COLO829 (cell line): ENCODE data around the gene C13orf46.

Experiments
- DNase-seq: peaks from one replicate; pipeline ENCODE4 v3.0.0; 2012; ENCODE audit warnings: low spot score

Gene C13orf46

DNA sequence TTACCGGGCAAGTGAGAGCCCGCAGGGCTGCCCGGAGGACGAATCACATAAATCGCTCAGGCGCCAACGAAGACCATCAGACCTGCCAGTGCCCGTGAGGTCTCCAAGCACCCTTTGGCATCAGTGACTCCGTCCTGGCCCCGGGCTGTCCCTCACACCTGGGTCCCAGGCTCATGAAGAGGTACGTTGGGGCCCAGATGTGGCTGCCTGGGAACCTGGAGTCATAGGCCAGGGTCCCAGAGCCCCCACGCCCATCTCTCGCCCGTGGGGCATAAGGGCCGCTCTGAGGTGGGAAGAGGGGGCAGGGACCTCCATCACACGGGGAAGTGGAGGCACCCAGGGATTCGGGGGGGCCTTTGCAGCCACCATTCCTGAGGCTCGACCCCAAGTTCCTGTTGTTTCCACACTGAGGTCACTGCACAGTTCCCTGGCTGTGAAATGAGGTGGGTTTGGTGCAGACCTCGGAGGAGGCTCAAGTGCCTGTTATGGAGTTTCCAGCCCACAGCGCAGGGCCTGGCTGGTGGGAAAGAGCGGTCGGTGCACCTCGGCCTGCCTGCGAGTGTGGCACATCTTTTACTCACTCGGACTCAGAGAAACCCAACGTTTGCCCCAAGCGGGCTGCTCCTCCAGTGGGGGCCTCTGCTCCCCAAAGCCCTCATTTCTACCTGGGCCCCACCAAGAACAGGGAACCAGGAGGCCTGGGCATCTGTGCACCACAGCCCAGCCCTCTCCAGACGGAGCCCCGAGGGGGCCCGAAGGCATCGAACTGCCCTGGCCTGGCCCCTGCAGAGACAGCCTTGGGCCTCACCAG, 35.9 kb upstream of the C13orf46 start:
- DNase-seq = no peak

DNA sequence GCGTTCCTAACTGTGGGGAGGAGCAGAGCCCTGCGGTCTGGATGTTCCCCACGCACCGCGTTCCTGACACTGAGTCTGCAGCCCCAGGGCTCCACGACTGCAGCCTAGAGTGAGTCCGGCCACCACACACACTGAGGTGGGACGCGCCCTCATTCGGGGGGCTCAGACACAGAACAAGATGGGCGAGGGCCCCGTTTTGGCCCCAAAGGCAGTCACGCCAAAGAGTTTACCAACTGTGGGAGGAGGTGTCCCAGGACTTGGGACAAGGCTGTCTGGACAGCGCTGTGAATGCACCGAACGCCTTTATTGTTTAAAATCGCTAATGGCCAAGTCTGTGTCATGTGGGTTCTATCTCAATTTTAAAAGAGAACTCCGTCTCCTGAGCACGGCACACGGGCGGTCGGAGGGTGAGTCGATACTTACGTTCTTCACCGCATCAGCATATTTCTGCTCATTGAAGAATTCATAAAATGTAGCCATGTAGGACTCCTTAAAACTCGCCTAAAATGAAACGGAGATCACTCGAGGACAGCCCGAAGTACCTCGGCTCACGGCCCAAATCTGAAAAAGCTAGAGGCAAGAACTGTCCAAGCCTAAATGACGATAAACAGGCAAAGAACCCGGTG, 35.2 kb upstream of the C13orf46 start:
- no peak for DNase-seq

DNA sequence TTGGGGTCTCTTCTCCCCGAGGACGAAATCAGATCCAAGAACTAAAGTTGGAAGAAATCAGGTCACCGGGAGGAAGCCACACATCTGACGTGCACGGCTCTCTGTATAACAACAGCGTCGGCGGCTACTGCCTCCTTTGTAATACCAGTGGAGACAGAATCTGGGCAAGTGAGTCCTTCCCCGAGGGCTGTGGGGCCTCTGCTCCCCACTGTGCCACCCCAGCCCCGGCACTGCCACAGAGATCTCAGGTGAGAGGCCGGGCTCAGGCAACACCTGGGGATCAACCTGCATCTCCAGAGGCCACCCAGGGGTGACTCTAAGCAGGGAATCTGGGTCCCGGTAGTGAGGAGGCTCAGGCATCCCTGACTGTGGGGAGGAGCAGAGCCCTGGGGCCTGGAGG, 33.7 kb upstream of the C13orf46 start:
- DNase-seq = no peak

DNA sequence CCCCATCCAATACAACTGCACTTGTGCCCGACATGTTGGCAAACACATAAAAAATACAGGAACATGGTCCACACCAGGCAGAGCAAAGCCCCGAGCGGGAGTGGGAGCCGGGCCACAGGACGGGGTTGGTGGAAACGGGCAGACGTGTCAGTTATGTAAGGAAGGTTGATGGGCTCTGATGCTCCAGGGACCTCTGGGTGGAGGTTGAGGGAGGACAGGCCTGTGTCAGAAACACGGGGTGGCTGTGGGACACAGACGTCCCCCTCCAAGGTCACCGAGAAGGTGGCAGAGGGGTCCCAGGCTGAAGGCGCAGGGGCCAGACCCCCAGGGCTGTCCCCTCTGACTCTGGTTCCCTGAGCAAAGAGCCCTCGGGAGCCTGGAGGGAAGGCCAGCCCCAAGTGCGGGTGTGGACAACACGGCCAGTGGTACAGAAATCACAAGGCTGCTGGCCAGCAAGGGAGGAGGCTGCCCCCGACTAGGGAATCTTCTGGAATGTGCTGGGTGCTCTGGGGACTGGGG, 31.4 kb upstream of the C13orf46 start:
- no peak for DNase-seq

DNA sequence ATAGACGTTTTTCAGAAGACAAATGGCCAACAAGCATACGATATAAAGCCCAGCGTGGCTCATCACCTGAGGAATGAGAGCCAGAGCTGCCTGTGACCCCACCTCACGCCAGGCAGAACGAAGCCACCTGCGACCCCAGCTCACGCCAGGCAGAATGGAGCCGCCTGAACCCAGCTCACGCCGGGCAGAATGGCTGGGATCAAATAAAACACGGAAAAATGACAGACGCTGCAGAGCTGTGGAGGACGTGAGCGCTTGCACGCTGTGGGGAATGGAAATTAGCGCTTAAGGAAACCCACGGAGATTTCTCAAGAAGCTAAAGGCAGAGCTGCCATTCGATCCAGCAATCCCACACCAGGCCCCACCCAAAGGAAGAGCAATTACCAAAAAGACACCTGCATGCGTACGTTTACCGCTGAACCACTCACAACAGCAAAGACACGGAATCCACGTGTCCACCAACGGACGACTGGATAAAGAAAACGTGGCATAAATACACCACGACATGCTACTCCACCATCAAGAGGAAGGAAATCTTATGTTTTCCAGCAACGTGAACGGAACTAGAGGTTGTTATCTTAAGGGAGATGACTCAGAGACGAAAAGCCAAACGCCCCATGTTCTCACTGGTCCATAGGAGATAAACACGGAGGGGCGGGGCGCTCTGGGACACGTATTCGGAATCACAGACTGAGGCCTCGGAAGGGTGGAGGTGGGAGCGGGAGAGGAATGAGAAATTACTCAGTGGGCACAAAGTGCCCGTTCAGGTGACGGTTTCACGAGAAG, 30.7 kb upstream of the C13orf46 start:
- no peak for DNase-seq

DNA sequence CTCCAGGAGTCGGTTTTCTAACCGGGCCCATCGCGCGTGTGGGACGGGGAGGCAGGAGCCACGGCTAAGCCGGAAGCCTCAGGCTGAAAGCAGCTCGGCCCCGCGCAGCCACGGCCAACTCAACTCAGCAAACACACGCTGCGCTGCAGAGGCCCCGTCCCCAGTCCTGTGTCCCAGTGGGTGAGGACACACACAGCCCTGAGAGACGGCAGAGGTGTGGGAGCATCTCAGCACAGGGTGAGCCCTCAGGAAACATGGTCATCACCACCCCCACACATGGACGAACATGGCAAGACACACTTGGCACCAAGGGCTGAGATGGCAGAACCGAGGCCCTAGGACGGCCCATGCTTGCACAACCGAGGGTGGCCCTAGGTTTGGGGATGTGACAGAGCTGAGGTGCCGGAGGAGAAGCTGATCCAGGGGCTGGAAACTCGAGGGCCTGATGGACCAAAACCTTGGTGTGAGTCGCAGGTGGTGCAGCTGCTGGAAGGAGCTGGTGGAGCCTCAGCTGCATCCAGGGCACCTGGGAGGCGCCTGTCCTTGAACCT, 29.0 kb upstream of the C13orf46 start:
- no peak for DNase-seq

DNA sequence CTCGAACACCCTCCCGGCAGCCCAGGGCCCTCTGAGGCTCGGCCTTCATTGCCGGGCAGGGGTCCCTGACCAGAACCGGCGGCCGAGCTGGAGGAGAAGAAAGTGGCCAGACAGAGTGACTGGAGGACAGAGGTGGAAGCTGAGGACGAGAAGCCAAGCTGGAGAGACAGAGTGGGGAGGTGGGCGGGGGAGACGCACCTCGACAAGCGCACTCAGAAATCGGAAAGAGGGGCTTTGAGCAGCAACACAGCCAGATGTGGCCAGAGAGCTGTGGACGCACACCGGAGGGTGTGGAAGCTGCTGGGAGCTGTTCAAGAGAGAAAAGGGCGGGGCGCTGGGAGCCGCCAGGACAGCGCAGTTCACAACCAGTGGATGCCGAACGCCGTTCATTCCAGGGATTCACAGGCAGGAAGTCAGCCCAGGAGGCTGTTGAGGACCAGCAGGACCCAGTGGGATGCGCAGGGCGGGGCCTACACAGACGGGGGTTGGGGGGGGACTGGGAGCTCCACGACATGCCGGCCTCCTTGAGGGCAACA, 28.2 kb upstream of the C13orf46 start:
- no peak for DNase-seq

DNA sequence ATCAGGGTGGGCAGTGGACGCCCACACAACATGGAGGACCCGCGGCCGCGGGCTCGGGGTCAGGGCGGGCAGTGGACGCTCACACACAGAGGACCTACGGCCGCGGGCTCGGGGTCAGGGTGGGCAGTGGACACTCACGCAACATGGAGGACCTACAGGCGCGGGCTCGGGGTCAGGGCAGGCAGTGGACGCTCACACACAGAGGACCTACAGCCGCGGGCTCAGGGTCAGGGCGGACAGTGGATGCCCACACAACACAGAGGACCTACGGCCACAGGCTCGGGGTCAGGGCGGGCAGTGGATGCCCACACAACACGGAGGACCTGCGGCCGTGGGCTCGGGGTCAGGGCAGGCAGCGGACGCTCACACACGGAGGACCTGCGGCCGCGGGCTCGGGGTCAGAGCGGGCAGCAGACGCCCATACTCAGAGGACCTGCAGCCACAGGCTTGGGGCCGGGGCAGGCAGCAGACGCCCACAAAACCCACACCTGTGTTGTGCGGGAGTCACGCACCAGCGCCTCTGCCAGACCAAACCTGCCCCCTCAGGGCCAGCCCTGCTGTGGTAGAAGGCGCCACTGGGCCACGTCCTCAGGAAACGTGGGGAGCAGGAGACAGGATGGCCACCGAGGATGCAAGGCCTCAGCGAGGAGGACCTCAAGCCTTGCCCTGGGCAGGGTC, 27.6 kb upstream of the C13orf46 start:
- DNase-seq = no peak

DNA sequence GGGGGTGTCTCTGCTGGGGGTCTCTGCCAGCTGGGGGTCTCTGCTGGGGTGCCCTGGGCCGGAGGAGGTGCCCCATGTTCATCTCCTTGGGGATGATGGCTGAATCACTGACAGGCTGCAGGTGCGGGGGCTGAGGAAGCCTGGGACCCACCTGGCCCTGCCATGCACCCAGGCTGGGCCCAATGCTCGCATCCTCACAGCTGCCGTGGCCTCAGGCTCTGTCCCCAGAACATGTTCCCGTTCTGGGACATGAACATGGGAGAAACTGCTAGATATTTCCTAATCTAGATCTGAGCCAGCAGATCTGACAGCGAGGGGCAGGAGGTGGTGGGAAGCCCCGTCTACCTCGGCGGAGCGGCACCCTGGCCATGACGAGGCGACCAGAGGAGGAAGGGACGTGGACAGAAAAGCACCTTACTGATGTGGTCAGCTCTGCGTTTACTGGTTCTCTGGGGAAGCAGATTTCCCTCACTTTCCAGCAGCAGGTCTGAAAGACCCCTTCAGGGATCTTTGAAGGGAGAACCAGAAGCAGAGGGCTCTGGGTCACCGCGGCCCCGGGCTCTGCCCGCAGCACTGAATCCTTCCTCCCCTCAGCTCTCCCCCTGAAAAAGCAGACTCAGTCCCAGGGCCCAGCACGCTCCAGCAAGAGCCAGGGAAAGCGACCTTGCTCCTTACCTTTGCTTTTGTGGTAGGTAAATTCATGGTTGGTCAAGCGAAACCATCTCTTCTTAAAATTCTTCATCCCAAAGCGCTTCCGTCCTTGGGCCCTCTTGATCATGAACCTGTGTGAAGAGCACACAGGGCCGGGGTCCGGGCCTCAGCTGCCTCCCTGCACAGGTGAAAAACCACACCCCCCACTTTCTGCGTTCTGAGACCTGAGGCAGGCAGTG, 26.5 kb upstream of the C13orf46 start:
- DNase-seq = no peak

DNA sequence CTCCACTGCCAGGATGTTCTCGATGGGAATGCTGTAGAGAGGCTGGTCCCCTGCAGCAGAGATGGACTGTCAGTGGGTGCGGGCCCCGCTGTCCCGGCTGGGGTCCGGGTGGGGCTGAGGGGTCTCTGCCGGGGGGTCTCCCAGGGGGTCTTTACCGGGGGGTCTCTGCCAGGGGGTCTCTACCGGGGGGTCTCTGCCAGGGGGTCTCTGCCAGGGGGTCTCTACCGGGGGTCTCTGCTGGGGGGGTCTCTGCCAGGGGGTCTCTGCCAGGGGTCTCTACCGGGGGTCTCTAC, 25.7 kb upstream of the C13orf46 start:
- DNase-seq = no peak

DNA sequence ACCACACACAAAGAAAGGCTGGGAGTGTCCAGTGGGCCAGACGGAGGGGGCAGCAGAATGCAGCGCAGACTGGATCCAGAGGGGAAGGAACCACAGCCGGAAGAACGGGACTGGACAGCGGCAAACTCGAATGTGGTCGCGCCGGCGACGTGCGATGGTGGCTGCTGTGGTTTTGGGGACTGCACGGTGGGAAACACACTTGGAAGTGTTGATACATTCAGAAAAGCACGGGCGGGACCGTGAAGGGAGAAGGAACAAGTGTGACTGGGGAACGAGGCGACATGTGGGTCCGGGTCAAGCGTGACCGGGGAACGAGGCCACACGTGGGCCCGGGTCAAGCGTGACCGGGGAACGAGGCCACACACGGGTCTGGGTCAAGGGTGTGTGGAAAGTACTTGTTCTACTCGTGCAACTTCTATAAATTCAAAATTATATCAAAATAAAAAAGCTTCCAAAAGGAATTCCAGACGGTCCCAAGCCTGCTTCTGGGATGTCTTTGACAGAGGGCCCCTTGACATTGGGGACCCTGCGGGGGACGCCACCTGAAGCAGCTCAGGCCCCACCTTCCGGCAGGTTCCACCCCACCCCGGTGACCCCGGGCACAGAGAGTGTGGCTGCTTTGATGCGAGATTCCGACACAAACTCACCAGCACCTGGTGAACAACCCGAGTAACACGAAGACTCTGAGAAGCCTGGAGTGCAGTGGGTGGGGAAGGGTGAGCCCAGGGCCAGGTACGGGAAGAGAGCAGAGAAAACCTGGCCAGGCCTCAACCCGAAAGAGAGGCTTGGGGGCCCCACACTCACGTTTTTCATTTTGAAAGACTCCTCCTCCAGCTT, 25.1 kb upstream of the C13orf46 start:
- no peak for DNase-seq

DNA sequence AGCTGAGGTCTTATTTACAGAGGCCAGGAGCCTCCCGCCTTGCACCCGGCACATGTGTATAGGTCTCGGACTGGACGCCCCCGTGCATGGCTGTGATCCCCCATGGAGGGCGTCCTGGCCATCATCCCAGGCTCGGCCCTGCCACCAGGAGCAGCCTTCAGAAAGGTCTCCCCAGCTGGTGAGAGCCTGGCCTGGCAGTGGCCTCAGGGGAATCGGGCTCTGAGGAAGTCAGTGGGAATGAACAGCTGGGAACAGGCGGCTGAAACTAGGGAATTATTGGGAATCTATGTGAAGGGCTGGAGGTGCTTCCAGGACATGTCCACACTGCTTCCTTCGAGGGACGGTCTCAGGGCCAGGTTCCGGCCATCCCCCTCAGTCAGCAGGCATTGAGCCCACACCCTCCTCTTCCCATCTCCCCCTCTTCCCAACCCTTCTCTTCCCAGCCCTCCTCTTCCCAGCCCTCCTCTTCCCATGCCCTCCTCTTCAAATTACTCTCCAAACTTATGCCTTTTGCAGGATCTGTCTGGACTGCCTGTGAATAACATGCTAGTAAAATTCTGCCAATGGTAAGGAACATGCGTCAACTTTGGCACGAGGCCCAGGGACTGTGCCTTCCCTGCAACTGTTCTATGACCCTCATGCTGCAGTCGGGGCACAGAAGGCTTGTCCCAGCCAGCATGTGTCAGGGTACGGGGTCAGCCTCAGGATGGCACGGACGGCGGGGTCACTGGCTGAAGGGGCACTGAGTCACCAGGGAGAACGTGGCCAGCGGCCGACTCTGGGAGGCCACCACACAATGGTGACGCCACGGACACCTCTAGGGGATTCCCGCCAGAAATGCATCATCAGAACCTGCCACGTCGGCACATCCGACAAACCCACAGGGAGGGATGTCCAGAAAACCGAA, 24.2 kb upstream of the C13orf46 start:
- no peak for DNase-seq

DNA sequence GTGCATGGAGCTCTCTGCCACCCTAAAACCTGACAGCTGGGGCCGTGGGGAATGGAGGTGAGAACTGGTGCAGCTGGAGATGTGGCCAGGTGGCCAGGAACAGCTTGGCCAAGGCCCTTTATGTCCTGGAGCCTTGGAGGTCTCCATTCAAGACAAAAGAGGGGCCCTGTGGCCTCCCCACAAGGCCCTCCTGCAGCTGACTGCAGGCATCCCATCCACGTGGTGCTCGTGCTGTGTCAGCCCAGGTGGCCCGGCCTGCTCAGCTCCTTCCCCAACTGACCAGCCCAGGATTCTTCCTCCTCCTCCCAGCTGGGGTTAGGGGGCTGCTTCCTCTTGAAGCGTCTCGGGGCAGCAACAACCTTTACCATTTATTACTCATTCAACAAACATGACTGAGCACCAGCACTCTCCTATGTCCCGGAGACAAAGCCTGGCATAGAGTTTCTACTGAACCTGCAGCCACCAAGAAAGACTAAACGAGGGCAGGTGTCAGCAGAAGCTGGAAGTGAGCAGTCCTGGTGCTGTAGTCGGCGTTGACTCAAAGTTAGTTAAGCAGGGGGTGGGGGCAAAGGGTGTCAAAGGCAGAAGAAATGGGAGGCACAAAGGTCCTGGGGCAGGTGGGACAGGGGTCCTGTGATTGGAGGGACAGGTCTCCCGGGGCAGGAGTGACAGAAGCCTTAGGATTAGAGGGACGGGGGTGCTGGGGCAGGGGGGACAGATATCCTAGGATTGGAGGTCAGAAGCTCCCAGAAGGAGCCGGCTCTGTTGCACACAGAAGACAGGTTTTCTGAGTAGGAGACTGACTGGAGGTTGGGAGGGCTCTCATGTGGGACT, 23.3 kb upstream of the C13orf46 start:
- DNase-seq = no peak

DNA sequence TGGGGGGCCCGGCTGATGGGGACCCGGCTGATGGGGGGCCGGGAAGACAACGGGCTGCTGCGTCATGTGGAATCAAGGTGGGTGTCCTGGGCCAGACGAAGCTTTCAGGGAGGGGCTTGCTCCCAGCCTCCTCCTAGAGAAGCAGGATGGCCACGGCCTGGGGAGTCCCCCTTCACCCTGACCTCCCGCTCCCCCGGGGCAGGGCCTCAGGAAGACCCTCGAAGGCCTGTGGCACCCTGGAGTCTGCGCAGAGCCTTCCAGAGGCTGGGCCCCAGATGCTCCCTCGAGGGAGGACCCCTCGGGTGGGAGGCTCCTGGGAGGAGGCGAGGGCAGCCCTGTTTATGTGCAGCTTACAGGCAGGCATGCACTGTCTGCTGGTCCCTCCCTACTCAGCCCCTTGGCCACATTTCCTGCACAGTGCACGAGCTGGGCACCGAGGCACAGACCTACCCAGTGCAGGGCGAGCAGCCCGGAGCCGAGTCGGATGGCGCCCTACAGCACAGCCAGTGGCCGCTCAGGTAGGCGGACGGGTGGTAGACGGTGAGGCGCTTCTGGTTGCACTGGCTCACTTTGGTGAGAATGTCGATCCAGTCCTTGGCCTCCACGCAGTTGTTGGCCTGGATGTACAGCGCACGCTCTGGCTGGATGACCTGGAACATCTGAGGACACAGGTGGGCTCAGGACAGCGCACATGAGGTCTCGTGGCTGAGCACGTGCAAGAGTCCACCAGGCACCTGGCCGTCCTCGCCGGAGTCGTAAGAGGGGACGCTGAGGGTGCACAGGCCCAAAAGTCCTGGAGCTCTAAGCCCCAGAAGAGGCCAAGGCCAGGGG, 22.4 kb upstream of the C13orf46 start:
- no peak for DNase-seq

DNA sequence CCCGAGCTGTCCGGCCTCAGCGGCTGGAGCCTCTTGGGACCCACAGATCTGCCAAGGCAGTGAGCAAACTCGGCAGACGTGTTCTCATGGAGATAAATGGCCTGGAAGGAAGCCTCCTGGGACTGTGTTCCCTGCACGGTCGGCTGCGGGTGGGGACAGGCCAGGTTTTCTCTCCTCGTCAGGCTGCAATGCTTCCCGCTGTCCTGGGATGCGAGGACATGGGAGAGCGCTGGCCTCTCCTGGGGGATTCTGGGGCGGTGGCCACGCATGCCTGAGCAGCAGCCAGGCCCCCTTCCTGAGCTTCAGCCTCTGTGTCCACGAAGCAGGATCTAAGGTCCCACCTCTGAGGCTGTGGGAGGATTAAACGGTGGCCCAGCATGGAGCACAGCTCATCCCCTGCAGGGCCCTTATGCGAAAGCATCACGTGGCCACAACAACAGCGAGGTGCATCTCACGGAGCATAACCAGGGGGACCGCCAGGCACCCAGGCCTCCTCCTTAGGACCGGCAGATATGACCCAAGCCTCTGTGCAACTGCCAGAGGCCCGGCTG, 21.2 kb upstream of the C13orf46 start:
- no peak for DNase-seq

DNA sequence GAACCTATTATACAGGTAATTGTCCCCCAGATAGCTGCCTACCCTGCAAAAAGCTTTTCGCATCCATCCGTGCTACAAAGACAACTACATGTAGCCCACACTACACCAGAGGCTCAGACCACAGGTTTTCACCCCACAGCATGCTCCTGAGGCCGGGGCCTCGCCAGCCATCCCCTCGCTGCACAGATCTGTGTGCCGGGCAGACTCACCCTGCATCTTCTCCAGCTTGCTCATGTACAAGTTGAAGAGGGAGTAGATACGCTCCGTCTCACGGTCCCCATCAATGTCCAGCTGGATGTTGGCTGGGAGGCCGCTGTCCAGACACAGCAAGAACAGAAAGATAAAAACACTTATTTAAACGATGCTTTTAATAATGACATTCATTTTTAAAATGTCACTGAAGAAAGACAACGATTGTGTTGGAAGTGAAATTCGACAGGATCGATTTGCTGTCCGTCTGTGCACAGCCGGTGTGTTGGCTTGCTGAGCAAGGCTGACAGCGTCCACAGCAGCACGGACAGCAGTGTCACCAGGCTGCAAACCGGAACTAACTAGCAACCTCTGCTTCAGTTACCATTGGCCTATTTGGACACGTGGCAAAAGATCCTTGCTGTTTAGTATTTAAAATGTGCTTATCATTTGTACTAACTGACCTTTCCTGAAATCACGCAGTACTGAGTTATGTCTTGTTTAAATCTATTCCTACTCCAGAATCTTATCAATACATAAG, 18.6 kb upstream of the C13orf46 start:
- DNase-seq = no peak
